HG02970 (cell line): ENCODE measurements around the gene ARHGEF33.

ENCODE experiments used
- ATAC-seq: cut with Tn5 transposase; IDR thresholded peaks from one replicate; pipeline ENCODE4 v1.9.1; 2021; ENCODE audit warnings: mild to moderate bottlenecking, moderate library complexity, moderate number of reproducible peaks; ENCODE audit not compliant: unreplicated experiment, low FRiP score

ARHGEF33 gene

GRCh38 chr2:38889575-38889974 is at the start of gene ARHGEF33:
TSS of gene ARHGEF33 (plus strand) at chr2:38889875. CDS start at chr2:38919448, 29,573 bp downstream.
- ATAC-seq, result no peak

- peak; percentile 58 for ATAC-seq
Measured at GRCh38 chr2:38850045-38850444, 39.6 kb upstream of the ARHGEF33 start.

- no peak for ATAC-seq
Measured at GRCh38 chr2:38856165-38856564, 33.5 kb upstream of the ARHGEF33 start.

GRCh38 chr2:38862476-38862875 is 27.2 kb upstream of the ARHGEF33 start:
- no peak for ATAC-seq

GRCh38 chr2:38863061-38863695 is 26.5 kb upstream of the ARHGEF33 start:
- ATAC-seq, result no peak

GRCh38 chr2:38866773-38867443 is 22.8 kb upstream of the ARHGEF33 start:
- no peak for ATAC-seq

GRCh38 chr2:38871432-38871831 is 18.2 kb upstream of the ARHGEF33 start:
- ATAC-seq, result no peak

- no peak for ATAC-seq
Measured at GRCh38 chr2:38873763-38874162, 15.9 kb upstream of the ARHGEF33 start.

GRCh38 chr2:38875227-38875575 is 14.5 kb upstream of the ARHGEF33 start:
- no peak for ATAC-seq

GRCh38 chr2:38875576-38876367 is 13.9 kb upstream of the ARHGEF33 start, which contains the start of the genes DHX57 and MORN2:
TSS of gene DHX57 (minus strand) at chr2:38875934. CDS start at chr2:38868405, 7,529 bp downstream.
TSS of gene MORN2 (plus strand) at chr2:38875976.
- peak; percentile 99 for ATAC-seq

GRCh38 chr2:38876407-38876806 is 13.3 kb upstream of the ARHGEF33 start:
- ATAC-seq, result no peak

- ATAC-seq, result no peak
Measured at GRCh38 chr2:38886063-38886462, 3.6 kb upstream of the ARHGEF33 start.

GRCh38 chr2:38887347-38887746 is 2.3 kb upstream of the ARHGEF33 start:
- ATAC-seq, result no peak

- no peak for ATAC-seq
Measured at GRCh38 chr2:38887902-38888554, 1.6 kb upstream of the ARHGEF33 start.

- ATAC-seq, result no peak
Measured at GRCh38 chr2:38889045-38889444, 630 bp upstream of the ARHGEF33 start.

GRCh38 chr2:38892819-38893218 is 3.1 kb downstream of the ARHGEF33 start:
- ATAC-seq, result no peak

- ATAC-seq, result no peak
Measured at GRCh38 chr2:38898256-38898655, 8.6 kb downstream of the ARHGEF33 start.

- no peak for ATAC-seq
Measured at GRCh38 chr2:38900726-38901125, 11.1 kb downstream of the ARHGEF33 start.

GRCh38 chr2:38905251-38905650 is 15.6 kb downstream of the ARHGEF33 start:
- no peak for ATAC-seq

- no peak for ATAC-seq
Measured at GRCh38 chr2:38907242-38907641, 17.6 kb downstream of the ARHGEF33 start.
